NT2/D1 (cell line): ENCODE data around the gene LRRC4C.

ENCODE experiments used
- SUZ12 ChIP-seq: IDR thresholded peaks from 2 replicates; pipeline ENCODE4 v1.6.1; 2011; ENCODE audit not compliant: insufficient read length, insufficient read depth; ENCODE audit errors: extremely low read depth
- ZNF274 ChIP-seq: IDR thresholded peaks from 2 replicates; pipeline ENCODE4 v1.6.1; 2011; ENCODE audit warnings: mild to moderate bottlenecking, low read depth, low read length

DNA sequence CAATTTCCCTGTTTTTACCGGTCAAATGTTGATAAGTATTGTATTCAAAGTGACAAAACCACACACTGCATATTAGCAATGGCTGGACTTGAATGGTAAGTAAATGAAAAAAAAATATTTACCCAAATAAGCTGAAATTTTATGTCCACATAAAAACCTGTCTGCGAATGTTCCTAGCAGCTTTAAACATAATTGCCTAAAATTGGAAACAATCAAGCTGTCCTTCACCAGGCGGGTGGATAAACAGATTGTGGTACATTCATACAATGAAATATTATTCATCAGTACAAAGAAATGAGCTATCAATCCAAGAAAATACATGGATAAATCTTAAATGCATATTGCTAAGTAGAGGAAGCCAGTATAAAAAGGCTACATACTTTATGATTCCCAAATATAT, 1067.8 kb downstream of the LRRC4C start:
- TF ChIP-seq ZNF274, result no peak
- TF ChIP-seq SUZ12, result no peak
